DOHH2 (cell line): ENCODE results near the gene SCARF1.
"Not testable (repeated sequence)": the region's sequence is repeated elsewhere in the genome, so short reads cannot be mapped to it uniquely, and the experiment has no call there.

Experiments used
- EZH2phosphoT487 ChIP-seq: fragments of 200-600 bp; sonication (generic); IDR thresholded peaks from 2 replicates; pipeline ENCODE4 v1.6.1; 2017; ENCODE audit warnings: borderline replicate concordance, mild to moderate bottlenecking, antibody characterized with exemption, low read length, moderate library complexity, mixed read lengths
- TF ChIP-seq, protein P1 (sequence below): fragments of 200-600 bp; sonication (generic); IDR thresholded peaks from one replicate; pipeline ENCODE4 v1.5.1; 2014; ENCODE audit warnings: antibody characterized with exemption, mild to moderate bottlenecking, low read depth, low read length; ENCODE audit not compliant: poor library complexity, severe bottlenecking

GRCh38 chr17:1688405-1688804, 42.9 kb upstream of the SCARF1 start:
- TF ChIP-seq EZH2phosphoT487, result not testable (repeated sequence)
- TF ChIP-seq, protein P1, sequence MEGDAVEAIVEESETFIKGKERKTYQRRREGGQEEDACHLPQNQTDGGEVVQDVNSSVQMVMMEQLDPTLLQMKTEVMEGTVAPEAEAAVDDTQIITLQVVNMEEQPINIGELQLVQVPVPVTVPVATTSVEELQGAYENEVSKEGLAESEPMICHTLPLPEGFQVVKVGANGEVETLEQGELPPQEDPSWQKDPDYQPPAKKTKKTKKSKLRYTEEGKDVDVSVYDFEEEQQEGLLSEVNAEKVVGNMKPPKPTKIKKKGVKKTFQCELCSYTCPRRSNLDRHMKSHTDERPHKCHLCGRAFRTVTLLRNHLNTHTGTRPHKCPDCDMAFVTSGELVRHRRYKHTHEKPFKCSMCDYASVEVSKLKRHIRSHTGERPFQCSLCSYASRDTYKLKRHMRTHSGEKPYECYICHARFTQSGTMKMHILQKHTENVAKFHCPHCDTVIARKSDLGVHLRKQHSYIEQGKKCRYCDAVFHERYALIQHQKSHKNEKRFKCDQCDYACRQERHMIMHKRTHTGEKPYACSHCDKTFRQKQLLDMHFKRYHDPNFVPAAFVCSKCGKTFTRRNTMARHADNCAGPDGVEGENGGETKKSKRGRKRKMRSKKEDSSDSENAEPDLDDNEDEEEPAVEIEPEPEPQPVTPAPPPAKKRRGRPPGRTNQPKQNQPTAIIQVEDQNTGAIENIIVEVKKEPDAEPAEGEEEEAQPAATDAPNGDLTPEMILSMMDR, result not testable (repeated sequence)
